Stimulated activated CD8-positive, alpha-beta memory T cell treated with anti-CD3 and anti-CD28 coated beads, Interleukin-7, amount 100 ng/mL, for 1 hour (primary cell): ENCODE data around the gene ECT2L.
"Not testable (repeated sequence)": the region's sequence is repeated elsewhere in the genome, so short reads cannot be mapped to it uniquely, and the experiment has no call there.

Experiments used
- DNase-seq, 2 donors: peaks; one replicate each; pipeline ENCODE4 v3.0.0-alpha.2; 2020; ENCODE audit warnings: low read depth in 2 of 2

ECT2L gene

GRCh38 chr6:138931660-138932059 lies 135.8 kb downstream of the ECT2L start:
- DNase-seq: no peak

GRCh38 chr6:138936873-138937272 lies 141.0 kb downstream of the ECT2L start:
- not testable (repeated sequence) for DNase-seq

- DNase-seq: no peak
Observed at GRCh38 chr6:138943089-138943625, 147.3 kb downstream of the ECT2L start.

- DNase-seq: no peak
Observed at GRCh38 chr6:138944412-138944811, 148.5 kb downstream of the ECT2L start.

GRCh38 chr6:138945354-138945753 lies 149.5 kb downstream of the ECT2L start:
- DNase-seq: no peak

- DNase-seq: no peak
Observed at GRCh38 chr6:138948004-138948403, 152.1 kb downstream of the ECT2L start.

GRCh38 chr6:138948546-138949179 lies 152.8 kb downstream of the ECT2L start:
- no peak for DNase-seq

- no peak for DNase-seq
Observed at GRCh38 chr6:138953451-138953850, 157.6 kb downstream of the ECT2L start.
